Panc1 (cell line): ENCODE measurements around the gene PMPCB. TPM values are rescaled to one million over a fixed set of nuclear protein-coding genes. Genes with fewer than 3 reads are reported as not detected.

ENCODE experiments used
- ATAC-seq: fragments of 200-7000 bp; cut with Tn5 transposase; 2 replicates; pipeline ENCODE4 v1.9.1; 2020; ENCODE audit warnings: mild to moderate bottlenecking, moderate library complexity
- BruUV-seq: library from RNA; stranded (reverse); fragments of 400-500 nt; replicated peaks from 2 replicates; lab custom pipeline; 2021; lab: Mats Ljungman, UMichigan
- CTCF ChIA-PET: fragments of 300-600 bp; sonication (Branson Sonifier 250); formaldehyde crosslinking; loops from one replicate; lab custom pipeline; 2022; ENCODE audit warnings: antibody characterized with exemption; lab: Charles Lee
- POLR2A ChIA-PET: fragments of 300-600 bp; sonication (Branson Sonifier 250); formaldehyde crosslinking; loops from one replicate; lab custom pipeline; 2022; ENCODE audit warnings: antibody characterized with exemption; lab: Charles Lee
- DNase-seq: peaks from one replicate; pipeline ENCODE4 v3.0.0-alpha.2; 2010; ENCODE audit warnings: low read depth, low spot score
- H3K27ac ChIP-seq: 2 replicates; pipeline ENCODE4 v1.5.1; 2011; ENCODE audit warnings: mild to moderate bottlenecking, low read length, inconsistent platforms
- H3K27me3 ChIP-seq: fragments of 200-500 bp; sonication (Bioruptor generic); 2 replicates; pipeline ENCODE4 v1.6.0; 2014; ENCODE audit warnings: low read length, inconsistent platforms; ENCODE audit not compliant: control insufficient read depth, insufficient read depth
- H3K36me3 ChIP-seq: fragments of 200-500 bp; sonication (Bioruptor generic); 2 replicates; pipeline ENCODE4 v1.5.1; 2014; ENCODE audit warnings: inconsistent platforms, mild to moderate bottlenecking, low read length, moderate library complexity; ENCODE audit not compliant: control insufficient read depth, insufficient read depth
- H3K4me1 ChIP-seq: 2 replicates; pipeline ENCODE4 v1.5.1; 2011; ENCODE audit warnings: inconsistent platforms, mild to moderate bottlenecking, low read length, moderate library complexity; ENCODE audit not compliant: control insufficient read depth, insufficient read depth
- H3K4me3 ChIP-seq, 2 experiments: 2 replicates each; pipeline ENCODE4 v1.5.1; 2011 to 2012; ENCODE audit warnings: low read depth in 2 of 2, low read length in 2 of 2, mild to moderate bottlenecking in 2 of 2, inconsistent platforms in 1 of 2, moderate library complexity in 1 of 2
- H3K9me3 ChIP-seq: fragments of 200-500 bp; sonication (Bioruptor generic); 2 replicates; pipeline ENCODE4 v1.5.1; 2014; ENCODE audit warnings: low read depth, mild to moderate bottlenecking, inconsistent platforms, low read length, moderate library complexity; ENCODE audit not compliant: control insufficient read depth, insufficient read depth
- CTCF ChIP-seq: fragments of 450-650 bp; IDR thresholded peaks from 2 replicates; pipeline ENCODE4 v1.5.1; 2017; ENCODE audit warnings: mild to moderate bottlenecking
- POLR2AphosphoS5 ChIP-seq: IDR thresholded peaks from 2 replicates; pipeline ENCODE4 v1.6.1; 2012; ENCODE audit warnings: mild to moderate bottlenecking, low read depth, low read length, moderate library complexity
- REST ChIP-seq, 2 experiments: IDR thresholded peaks; 2 replicates each; pipeline ENCODE4 v1.6.1; 2011 to 2012; ENCODE audit warnings: low read depth in 2 of 2, control low read depth in 1 of 2, low read length in 1 of 2, mild to moderate bottlenecking in 1 of 2, moderate library complexity in 1 of 2; ENCODE audit not compliant: insufficient read depth in 1 of 2
- SIN3A ChIP-seq: IDR thresholded peaks from 2 replicates; pipeline ENCODE4 v1.6.1; 2012; ENCODE audit warnings: low read depth, mild to moderate bottlenecking, low read length, moderate library complexity, borderline replicate concordance; ENCODE audit not compliant: insufficient read depth
- TCF7L2 ChIP-seq: IDR thresholded peaks from 2 replicates; pipeline ENCODE4 v1.6.1; 2011; ENCODE audit warnings: mild to moderate bottlenecking, low read depth, low read length, inconsistent platforms
- in situ Hi-C: cut with HindIII; loops from 2 replicates; pipeline ENCODE4 v1.10.0; 2016; ENCODE audit warnings: low sequenced_read_pairs, low pct_unique_long_range_greater_than_20kb
- intact Hi-C: fragments of 100-400 bp; cut with micrococcal nuclease; formaldehyde crosslinking; loops from one replicate; pipeline ENCODE4 v1.10.0; 2022; ENCODE audit not compliant: unreplicated experiment
- total RNA-seq: library from RNA; stranded (reverse); gene quantifications from one replicate; pipeline ENCODE4 v1.2.1, GENCODE V29; 2021; ENCODE audit not compliant: unreplicated experiment

PMPCB gene
- total RNA-seq, 1 experiment from 2014 or later: 61.1 TPM

- no peak for DNase-seq
- Histone ChIP-seq H3K27me3 (no peaks in the 10 kb centered on the region), H3K36me3 (peaks cover 7% of the 10 kb centered on the region), H3K4me3 (no peak overlapping the region; a peak in 1 of 4 replicates), H3K9me3 (no peaks in the 10 kb centered on the region), H3K4me1 (peaks cover 25% of the 10 kb centered on the region), H3K27ac (peak overlapping the region; percentile 95)
- TF ChIP-seq TCF7L2: no peak
- no peak for TF ChIP-seq SIN3A
- TF ChIP-seq POLR2AphosphoS5: no peak
- TF ChIP-seq REST (IDR thresholded peaks at IDR 0.05; ENCODE audit: insufficient read depth in 1 of 2, low read depth in 2 of 2, low read length in 1 of 2): no peak
- TF ChIP-seq CTCF: no peak
- intact Hi-C loops: no loop called here
- ATAC-seq: no peak
- in situ Hi-C loops: no loop called here
- CTCF ChIA-PET: no interaction called here
- no TSS peak for BruUV-seq
- POLR2A ChIA-PET: no interaction called here
Observed at GRCh38 chr7:103346396-103346795, 49.2 kb downstream of the PMPCB start.

- H3K9me3 ChIP-seq: no peaks in the 10 kb centered on the region
- DNase-seq (peak; percentile 92), ATAC-seq (peak; percentile 91)
- 0 out of 2 replicates have a peak, but pooled peaks have one; percentile 19 for TF ChIP-seq TCF7L2
- no peak for TF ChIP-seq REST (IDR thresholded peaks at IDR 0.05; ENCODE audit: insufficient read depth in 1 of 2, low read depth in 2 of 2, low read length in 1 of 2)
- peak; percentile 79 for TF ChIP-seq POLR2AphosphoS5
- TF ChIP-seq SIN3A: peak; percentile 89
- TF ChIP-seq CTCF: no peak
- intact Hi-C loops (no loop called here), in situ Hi-C loops (no loop called here)
- ChIA-PET POLR2A (no interaction called here), CTCF (no interaction called here)
- no peaks in the 10 kb centered on the region; the same call in 1 of the 2 replicates for H3K36me3 ChIP-seq
- H3K4me3 ChIP-seq: peak within 1 kb of the TSS; percentile 87
- H3K4me1 ChIP-seq: peaks cover 25% of the 10 kb centered on the region
- no peaks in the 10 kb centered on the region for H3K27me3 ChIP-seq
- BruUV-seq: TSS peak; percentile 88
- peak within 1 kb of the TSS; percentile 95 for H3K27ac ChIP-seq
Observed at GRCh38 chr7:103347507-103348267, 50.5 kb downstream of the PMPCB start, which contains the start of gene PSMC2. Gene PSMC2 (plus strand): TSS chr7:103347643. CDS start chr7:103347712, 69 bp downstream.
